HepG2 (cell line): ENCODE data around the gene PHTF1.

Experiments used
- BRCA1 ChIP-seq: sonication (generic); formaldehyde crosslinking; IDR thresholded peaks from 2 replicates; pipeline ENCODE4 v1.4.0; 2020; ENCODE audit warnings: missing genetic modification reagents
- EED ChIP-seq: sonication (generic); formaldehyde crosslinking; IDR thresholded peaks from 2 replicates; pipeline ENCODE4 v1.5.0; 2020; ENCODE audit warnings: mild to moderate bottlenecking, missing genetic modification reagents
- ELF1 ChIP-seq: sonication (generic); formaldehyde crosslinking; IDR thresholded peaks from 2 replicates; pipeline ENCODE4 v1.4.0; 2020; ENCODE audit warnings: missing genetic modification reagents
- RNF2 ChIP-seq: fragments of 450-650 bp; conservative IDR thresholded peaks from 2 replicates; pipeline ENCODE4 v1.6.1; 2016; ENCODE audit warnings: low read depth
- SCMH1 ChIP-seq: sonication (generic); formaldehyde crosslinking; IDR thresholded peaks from 2 replicates; pipeline ENCODE4 v1.9.0; 2021; ENCODE audit warnings: missing genetic modification reagents, mild to moderate bottlenecking, borderline replicate concordance
- TCF12 ChIP-seq, 2 experiments: fragments of 450-650 bp in 1 of 2; sonication (generic) in 1 of 2; formaldehyde crosslinking in 1 of 2; IDR thresholded peaks; 2 replicates each; pipeline versions ENCODE4 v1.6.1 to v1.8.0; 2017 to 2022; ENCODE audit warnings: antibody characterized with exemption in 1 of 2, mild to moderate bottlenecking in 1 of 2, missing genetic modification reagents in 1 of 2, moderate library complexity in 1 of 2
- USF2 ChIP-seq, 2 experiments: sonication (generic) in 1 of 2; formaldehyde crosslinking in 1 of 2; IDR thresholded peaks; 2 replicates each; pipeline versions ENCODE4 v1.5.1 to v1.6.1; 2011 to 2020; ENCODE audit warnings: borderline replicate concordance in 1 of 2, low read depth in 1 of 2, low read length in 1 of 2, mild to moderate bottlenecking in 1 of 2, missing genetic modification reagents in 1 of 2, moderate library complexity in 1 of 2
- ZBTB38 ChIP-seq: sonication (generic); formaldehyde crosslinking; IDR thresholded peaks from 2 replicates; pipeline ENCODE4 v1.5.1; 2020; ENCODE audit warnings: mild to moderate bottlenecking, missing genetic modification reagents
- ZNF12 ChIP-seq: sonication (generic); formaldehyde crosslinking; IDR thresholded peaks from 2 replicates; pipeline ENCODE4 v1.5.0; 2020; ENCODE audit warnings: missing genetic modification reagents
- ZNF589 ChIP-seq: sonication (generic); formaldehyde crosslinking; conservative IDR thresholded peaks from 2 replicates; pipeline ENCODE4 v1.8.0; 2022; ENCODE audit warnings: mild to moderate bottlenecking, moderate library complexity, missing genetic modification reagents

- no peak for TF ChIP-seq EED (CRISPR knock-in tag)
- no peak for TF ChIP-seq BRCA1 (CRISPR knock-in tag)
- no peak for TF ChIP-seq TCF12 (IDR thresholded peaks at IDR 0.05)
- TF ChIP-seq TCF12 (CRISPR knock-in tag; IDR thresholded peaks at IDR 0.05) = no peak
- no peak for TF ChIP-seq ZNF12 (CRISPR knock-in tag)
- no peak for TF ChIP-seq SCMH1 (CRISPR knock-in tag)
- TF ChIP-seq ZBTB38 = no peak
- no peak for TF ChIP-seq USF2 (IDR thresholded peaks at IDR 0.05; ENCODE audit: low read depth, low read length)
- no peak for TF ChIP-seq USF2 (CRISPR knock-in tag; IDR thresholded peaks at IDR 0.05; ENCODE audit: borderline replicate concordance)
- TF ChIP-seq ELF1 (CRISPR knock-in tag) = no peak
- TF ChIP-seq ZNF589 (CRISPR knock-in tag) = no peak
- no peak for TF ChIP-seq RNF2
Measured at GRCh38 chr1:113683384-113684152, 75.7 kb downstream of the PHTF1 start.
